Right lobe of liver (tissue), 4 donors: ENCODE data around the gene ROCK2.

Experiments
- CTCF ChIP-seq, 4 donors: fragments of 200-600 bp in 3 of 4; fragments of 450-650 bp in 1 of 4; IDR thresholded peaks; one replicate each; pipeline versions ENCODE4 v1.5.1 to v1.8.0; 2016 to 2022; ENCODE audit warnings: antibody characterized with exemption in 4 of 4, mild to moderate bottlenecking in 2 of 4
- POLR2A ChIP-seq: fragments of 450-650 bp; IDR thresholded peaks from one replicate; pipeline ENCODE4 v1.6.1; 2017; ENCODE audit warnings: antibody characterized with exemption, mild to moderate bottlenecking
- donor health status: DM: no; HTN: no; CAD: no.
- donor health status: DM: no; HTN: no; CAD: no.
- donor health status: DM: no; HTN: yes; CAD: no.

- no peak for TF ChIP-seq CTCF (IDR thresholded peaks at IDR 0.05)
- no peak for TF ChIP-seq POLR2A
Measured at GRCh38 chr2:11370377-11371091, 26.1 kb upstream of the ROCK2 start.
